Erythroblast (primary cell): ENCODE measurements around the gene TMEM184C.

ENCODE experiments used
- GATA1 ChIP-seq: IDR thresholded peaks from 2 replicates; pipeline ENCODE4 v1.6.1; 2011; ENCODE audit warnings: low read depth, mild to moderate bottlenecking, control low read depth, low read length, moderate library complexity
- POLR2A ChIP-seq: IDR thresholded peaks from 2 replicates; pipeline ENCODE4 v1.6.1; 2011; ENCODE audit warnings: mild to moderate bottlenecking, low read length

DNA sequence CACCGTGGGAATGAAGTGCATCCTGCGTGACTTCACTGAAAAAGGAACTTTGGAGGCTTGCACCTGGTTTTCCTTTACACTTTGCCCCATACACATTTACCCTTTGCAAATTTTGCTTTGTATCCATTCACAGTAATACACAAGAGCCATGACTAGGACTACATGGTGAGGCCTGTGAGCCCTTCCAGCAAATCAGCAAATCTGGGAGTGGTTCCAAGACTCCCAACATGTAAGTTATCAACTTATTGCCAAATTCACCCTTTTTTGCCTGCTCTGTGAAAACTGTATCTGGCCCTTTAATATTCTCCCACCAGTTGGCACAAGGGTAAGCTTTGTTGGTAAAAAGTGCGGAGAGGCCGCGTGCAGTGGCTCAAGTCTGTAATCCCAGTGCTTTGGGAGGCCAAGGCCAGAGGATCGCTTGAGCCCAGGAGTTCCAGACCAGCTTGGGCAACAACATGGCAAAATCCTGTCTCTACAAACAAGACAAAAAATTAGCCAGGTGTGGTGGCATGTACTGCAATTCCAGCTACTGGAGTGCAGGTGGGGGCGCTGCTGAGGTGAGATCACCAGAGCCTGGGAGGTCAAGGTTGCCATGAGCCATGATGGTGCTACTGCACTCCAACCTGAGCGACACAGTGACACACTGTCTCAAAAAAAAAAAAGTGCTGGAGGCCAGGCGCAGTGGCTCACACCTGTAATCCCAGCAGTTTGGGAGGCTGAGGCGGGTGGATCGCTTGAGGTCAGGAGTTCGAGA is 61.8 kb downstream of the TMEM184C start:
- TF ChIP-seq POLR2A: no peak
- TF ChIP-seq GATA1: no peak
